Lower lobe of right lung (tissue), 2 donors: ENCODE data around the gene CHRNG. TPM values are rescaled to one million over a fixed set of nuclear protein-coding genes. Genes with fewer than 3 reads are reported as not detected.

Experiments used
- ATAC-seq, 2 donors: fragments of 200-7000 bp; cut with Tn5 transposase; one replicate each; pipeline ENCODE4 v1.9.1; 2020 to 2022; ENCODE audit warnings: mild to moderate bottlenecking in 2 of 2, moderate library complexity in 2 of 2
- DNase-seq: peaks from one replicate; pipeline ENCODE4 v3.0.0-alpha.2; 2020
- H3K27ac ChIP-seq: fragments of 200-600 bp; one replicate; pipeline ENCODE4 v1.8.0; 2022
- H3K27me3 ChIP-seq: fragments of 200-600 bp; one replicate; pipeline ENCODE4 v1.8.0; 2022; ENCODE audit warnings: low read depth
- H3K36me3 ChIP-seq: fragments of 200-600 bp; one replicate; pipeline ENCODE4 v1.8.0; 2022; ENCODE audit warnings: mild to moderate bottlenecking
- H3K4me1 ChIP-seq: fragments of 200-600 bp; one replicate; pipeline ENCODE4 v1.8.0; 2022
- H3K4me3 ChIP-seq: fragments of 200-600 bp; one replicate; pipeline ENCODE4 v1.8.0; 2022; ENCODE audit warnings: mild to moderate bottlenecking
- H3K9me3 ChIP-seq: fragments of 200-600 bp; one replicate; pipeline ENCODE4 v1.8.0; 2022
- CTCF ChIP-seq: fragments of 200-600 bp; IDR thresholded peaks from one replicate; pipeline ENCODE4 v1.8.0; 2022; ENCODE audit warnings: antibody characterized with exemption, mild to moderate bottlenecking
- intact Hi-C: fragments of 100-400 bp; cut with DNase I; formaldehyde crosslinking; loops from one replicate; pipeline ENCODE4 v1.11.0; 2022
- long read RNA-seq: library from polyadenylated mRNA; unstranded; transcript quantifications from one replicate; pipeline ENCODE4 v2.0.0, GENCODE V29; 2021
- total RNA-seq: library from RNA; stranded (reverse); fragmentation: NEBNext Ultra II Directional; extraction: Animal tissue kit (Norgen Biotek cat#: 25700); gene quantifications from one replicate; pipeline ENCODE4 v1.2.1, GENCODE V29; 2021
- donor health status: DM: no; HTN: yes; CAD: no; lungs with severe emphysema.

Gene CHRNG
- total RNA-seq: not detected
- long read RNA-seq: 0 reads

GRCh38 chr2:232539298-232540231, at the start of gene CHRNG:
CHRNG (plus strand) TSS chr2:232539692; CDS start chr2:232539748, 56 bp downstream.
- Histone ChIP-seq H3K4me1 (no peaks in the 10 kb centered on the region), H3K4me3 (no peak within 1 kb of the TSS), H3K27me3 (peaks cover 5% of the 10 kb centered on the region), H3K36me3 (no peaks in the 10 kb centered on the region), H3K27ac (no peak within 1 kb of the TSS), H3K9me3 (no peaks in the 10 kb centered on the region)
- TF ChIP-seq CTCF: no peak
- peak; percentile 44 for DNase-seq
- intact Hi-C loops: no loop called here
- ATAC-seq: no peak

- no peak overlapping the region for H3K27ac ChIP-seq
- intact Hi-C loops: no loop called here
- H3K27me3 ChIP-seq: peaks cover 46% of the 10 kb centered on the region
- no peaks in the 10 kb centered on the region for H3K36me3 ChIP-seq
- no peaks in the 10 kb centered on the region for H3K9me3 ChIP-seq
- no peak for ATAC-seq
- no peak for TF ChIP-seq CTCF
- H3K4me1 ChIP-seq: peaks cover 8% of the 10 kb centered on the region
- peak; percentile 33 for DNase-seq
- H3K4me3 ChIP-seq: no peak overlapping the region
These were observed 49.0 kb upstream of the CHRNG start for GRCh38 chr2:232490221-232491138.

- H3K4me1 ChIP-seq: peaks cover 8% of the 10 kb centered on the region
- DNase-seq (peak; percentile 14), ATAC-seq (no peak)
- no peak overlapping the region for H3K4me3 ChIP-seq
- H3K36me3 ChIP-seq: no peaks in the 10 kb centered on the region
- no peak overlapping the region for H3K27ac ChIP-seq
- no peak for TF ChIP-seq CTCF
- H3K9me3 ChIP-seq: no peaks in the 10 kb centered on the region
- intact Hi-C loops: no loop called here
- H3K27me3 ChIP-seq: peaks cover 38% of the 10 kb centered on the region
These were observed 48.2 kb upstream of the CHRNG start for GRCh38 chr2:232491139-232491780.

GRCh38 chr2:232492236-232492848, 47.1 kb upstream of the CHRNG start:
- no peaks in the 10 kb centered on the region for H3K4me1 ChIP-seq
- no peak for TF ChIP-seq CTCF
- no peaks in the 10 kb centered on the region for H3K9me3 ChIP-seq
- H3K36me3 ChIP-seq: no peaks in the 10 kb centered on the region
- ATAC-seq: no peak
- H3K27ac ChIP-seq: no peak overlapping the region
- no peak overlapping the region for H3K4me3 ChIP-seq
- H3K27me3 ChIP-seq: peaks cover 27% of the 10 kb centered on the region
- DNase-seq: peak; percentile 16
- intact Hi-C loops: no loop called here
